HG03139 (cell line): Measurements from ENCODE around the gene SGIP1.
A peak's percentile ranks its signal among the peaks of the same experiment; 100 is the strongest.

Experiments
- ATAC-seq: cut with Tn5 transposase; IDR thresholded peaks from one replicate; pipeline ENCODE4 v1.9.1; 2021; ENCODE audit not compliant: unreplicated experiment

Gene SGIP1

DNA sequence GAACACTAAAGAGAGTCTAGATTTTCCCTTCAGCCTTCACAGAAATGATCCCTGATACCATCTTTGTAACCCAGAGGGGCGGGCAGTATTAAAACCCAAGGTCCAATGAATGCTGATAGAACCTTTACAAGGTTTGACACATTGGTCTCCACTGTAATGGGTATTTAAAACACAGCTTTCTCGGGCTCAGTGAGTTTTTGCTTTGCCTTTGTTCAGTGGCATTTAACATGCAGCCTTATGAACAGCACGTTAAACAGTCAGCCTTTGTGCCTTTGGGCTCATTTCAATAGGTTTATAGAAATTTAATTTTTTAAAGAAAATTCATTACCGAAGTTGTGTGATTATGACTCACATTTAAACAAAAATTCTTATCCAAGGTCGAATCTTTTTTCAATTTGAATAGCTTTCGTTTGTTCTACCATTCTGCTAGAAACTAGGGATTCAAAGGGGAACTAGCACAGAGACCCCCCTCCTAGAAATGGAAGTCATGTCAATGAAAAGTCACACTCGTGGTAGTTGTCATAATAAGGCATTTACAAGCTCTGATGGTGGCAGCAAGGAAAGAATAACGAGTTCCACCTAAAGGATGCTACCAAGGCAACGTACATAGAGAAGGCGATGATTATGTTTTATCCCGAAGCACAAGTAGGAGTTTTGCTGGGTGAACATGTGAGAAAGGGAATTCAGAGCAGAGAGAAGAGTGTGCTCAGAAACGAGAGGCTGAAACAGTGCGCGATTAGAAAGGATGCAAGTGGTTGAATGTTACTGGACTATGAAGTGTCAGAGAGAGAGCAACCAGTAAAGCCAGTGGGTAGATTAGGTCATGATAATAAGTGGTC lies 66.2 kb downstream of the SGIP1 start:
- ATAC-seq = no peak

DNA sequence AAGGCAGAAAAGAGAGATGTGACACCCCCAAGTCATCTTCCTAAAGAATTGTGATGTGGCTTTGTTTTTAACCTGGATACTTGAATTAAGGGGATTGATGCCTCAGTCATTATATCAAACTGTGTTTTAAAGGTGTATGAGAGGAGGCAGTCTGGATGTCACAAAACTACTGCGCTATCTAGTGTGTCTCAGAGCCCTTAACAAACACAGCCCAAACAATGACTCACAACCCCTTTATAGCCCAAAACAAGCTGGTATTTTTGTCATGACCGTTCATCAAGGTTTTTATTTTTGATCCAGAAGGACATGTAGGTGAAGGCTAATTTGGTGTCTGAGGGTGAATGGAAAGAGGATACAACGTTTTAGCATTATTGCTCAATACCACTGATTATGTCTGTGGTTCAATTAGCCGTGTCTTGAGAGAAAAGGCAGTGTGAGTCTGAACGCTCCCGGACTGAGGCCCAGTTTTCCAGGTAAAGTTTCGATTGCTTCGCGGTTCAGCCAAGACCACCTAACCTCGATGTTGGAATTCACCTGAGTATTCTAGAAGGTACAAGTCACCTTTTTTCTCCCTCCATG lies 71.6 kb downstream of the SGIP1 start:
- ATAC-seq = no peak

DNA sequence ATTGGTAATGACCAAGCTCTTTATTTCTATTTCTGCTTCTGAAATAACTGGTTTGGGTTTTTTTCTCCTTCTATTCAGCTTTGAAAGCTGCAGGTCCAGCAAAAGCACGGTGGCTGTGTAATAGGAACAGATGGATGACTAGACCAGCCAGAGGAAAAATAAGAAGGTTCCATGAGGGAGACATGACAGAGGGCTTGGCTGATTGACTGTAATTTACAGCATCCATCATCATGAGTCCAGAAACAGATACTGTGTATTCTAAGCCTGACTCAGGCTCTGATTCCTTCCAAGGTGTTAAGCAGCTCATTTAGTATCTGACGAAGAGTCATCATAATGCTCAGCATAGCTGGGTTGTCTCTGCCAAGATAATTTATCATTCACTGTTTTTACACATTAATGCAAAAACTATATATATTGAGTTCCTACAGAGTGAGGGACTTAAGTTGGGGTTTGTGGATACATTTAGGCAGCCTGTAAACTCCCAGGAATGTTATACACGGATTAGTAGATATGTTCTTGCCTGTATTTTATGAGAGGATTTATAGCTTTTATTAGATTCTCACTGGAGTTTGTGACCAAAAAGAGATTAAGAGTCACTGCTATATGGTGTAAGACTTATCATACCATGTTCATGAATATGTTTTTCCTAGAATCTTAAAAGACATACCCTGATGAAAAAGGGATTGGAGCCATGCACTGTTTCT lies 72.6 kb downstream of the SGIP1 start:
- no peak for ATAC-seq

DNA sequence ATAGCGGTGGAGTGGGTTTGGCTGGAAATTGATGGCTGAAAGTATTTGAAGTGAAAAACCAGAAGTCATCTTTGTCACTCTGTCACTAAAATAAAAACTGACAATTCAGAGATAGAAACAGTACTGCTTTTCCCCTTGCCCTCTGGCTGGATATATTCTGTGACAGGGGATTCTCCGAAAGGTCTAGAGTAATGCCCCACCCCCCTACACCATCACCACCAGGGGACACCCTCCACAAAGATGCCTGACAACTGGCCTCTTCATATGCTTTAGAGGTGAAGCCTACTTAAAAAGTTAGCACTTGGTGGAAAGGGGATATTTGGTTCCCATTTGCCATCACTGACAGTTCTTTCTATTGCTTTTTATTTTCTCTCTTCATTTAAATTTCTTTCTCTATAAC lies 73.5 kb downstream of the SGIP1 start:
- ATAC-seq = no peak

DNA sequence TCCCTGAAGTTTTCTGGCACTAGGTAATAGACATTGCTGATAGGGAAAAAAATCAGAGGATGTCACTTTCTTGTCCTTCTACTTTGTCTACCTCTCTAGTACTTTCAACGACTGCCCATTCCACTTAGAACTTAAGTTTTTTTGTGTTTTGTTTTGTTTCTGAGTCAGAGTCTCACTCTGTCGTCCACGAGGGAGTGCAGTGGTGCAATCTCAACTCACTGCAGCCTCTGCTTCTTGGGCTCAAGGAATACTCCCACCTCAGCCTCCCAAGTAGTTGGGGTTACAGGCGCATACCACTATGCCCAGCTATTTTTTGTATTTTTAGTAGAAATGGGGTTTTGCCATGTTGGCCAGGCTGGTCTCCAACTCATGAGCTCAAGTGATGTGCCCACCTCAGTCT lies 79.2 kb downstream of the SGIP1 start:
- no peak for ATAC-seq

DNA sequence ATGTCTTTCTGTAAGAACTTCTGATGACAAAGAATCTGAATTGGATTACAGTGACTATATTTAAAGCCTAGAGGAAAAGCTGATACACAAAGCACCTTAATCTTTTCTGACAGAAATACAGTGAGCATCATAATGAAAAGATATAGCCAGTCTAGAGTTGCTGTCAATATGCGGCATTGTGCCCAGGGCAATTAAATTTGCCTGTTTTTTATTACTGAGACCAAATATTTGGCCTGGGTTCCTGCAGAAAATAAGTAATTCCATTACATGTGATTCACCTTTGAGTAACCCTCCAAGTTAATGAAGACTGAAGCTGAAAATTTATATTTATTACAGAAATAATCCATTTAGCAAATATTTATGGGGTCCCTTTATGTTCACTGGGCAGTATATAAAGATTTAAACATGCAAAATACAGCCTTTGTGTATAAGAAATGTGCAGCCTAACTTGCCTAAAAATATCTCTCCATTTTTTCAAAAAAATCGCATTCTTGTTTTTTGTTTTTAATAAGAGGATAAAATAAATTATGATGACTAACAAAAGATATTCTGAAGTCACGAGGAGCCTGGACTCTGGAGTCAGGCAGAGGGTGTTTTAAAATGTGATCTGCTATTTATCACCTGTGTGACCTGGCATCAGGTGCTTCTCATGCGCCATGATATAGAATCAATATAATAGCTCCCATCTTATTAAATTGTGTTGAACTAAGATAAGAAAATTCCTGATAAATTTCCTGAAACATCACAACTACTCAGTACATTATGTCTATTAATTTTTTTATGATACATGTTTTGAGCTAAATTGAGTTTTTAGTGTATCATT lies 83.6 kb downstream of the SGIP1 start:
- ATAC-seq = no peak

DNA sequence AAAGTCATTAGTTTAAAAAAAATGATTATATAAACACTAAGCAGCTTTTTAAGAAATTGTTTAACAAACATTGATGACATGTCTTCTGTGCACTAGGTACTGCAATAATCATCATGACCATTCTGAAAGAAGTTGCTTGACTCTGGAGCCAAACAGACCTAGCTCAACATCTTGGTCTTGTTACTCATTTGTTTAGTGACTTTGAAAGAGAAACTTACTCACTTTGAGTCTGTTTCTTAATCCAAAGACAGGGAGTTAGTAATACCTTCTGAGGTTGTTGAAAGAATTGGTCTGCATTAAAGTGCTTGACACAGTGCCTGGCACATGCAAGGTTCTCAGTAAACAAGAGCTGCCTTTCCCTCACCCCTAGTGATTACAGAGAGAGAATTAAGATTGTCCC lies 84.4 kb downstream of the SGIP1 start:
- ATAC-seq = no peak

DNA sequence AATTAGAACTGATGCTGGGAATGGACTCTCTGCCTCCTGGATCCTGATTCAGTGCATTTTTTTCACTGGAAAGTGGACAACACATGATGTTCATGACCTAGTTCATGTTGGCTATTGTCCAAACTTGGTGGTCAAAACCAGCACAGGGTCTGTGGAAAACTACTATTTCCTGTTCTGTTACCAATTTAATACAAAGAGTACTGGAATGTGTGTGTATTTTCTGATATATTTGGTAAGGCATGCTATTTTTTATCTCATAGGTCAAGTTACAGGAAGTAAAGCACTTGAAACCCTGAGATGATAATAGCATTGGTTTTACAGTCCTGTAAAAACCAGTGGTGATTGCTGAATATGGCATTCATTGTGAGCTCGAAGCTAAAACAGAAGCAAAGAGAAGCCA lies 89.9 kb downstream of the SGIP1 start:
- ATAC-seq = no peak

DNA sequence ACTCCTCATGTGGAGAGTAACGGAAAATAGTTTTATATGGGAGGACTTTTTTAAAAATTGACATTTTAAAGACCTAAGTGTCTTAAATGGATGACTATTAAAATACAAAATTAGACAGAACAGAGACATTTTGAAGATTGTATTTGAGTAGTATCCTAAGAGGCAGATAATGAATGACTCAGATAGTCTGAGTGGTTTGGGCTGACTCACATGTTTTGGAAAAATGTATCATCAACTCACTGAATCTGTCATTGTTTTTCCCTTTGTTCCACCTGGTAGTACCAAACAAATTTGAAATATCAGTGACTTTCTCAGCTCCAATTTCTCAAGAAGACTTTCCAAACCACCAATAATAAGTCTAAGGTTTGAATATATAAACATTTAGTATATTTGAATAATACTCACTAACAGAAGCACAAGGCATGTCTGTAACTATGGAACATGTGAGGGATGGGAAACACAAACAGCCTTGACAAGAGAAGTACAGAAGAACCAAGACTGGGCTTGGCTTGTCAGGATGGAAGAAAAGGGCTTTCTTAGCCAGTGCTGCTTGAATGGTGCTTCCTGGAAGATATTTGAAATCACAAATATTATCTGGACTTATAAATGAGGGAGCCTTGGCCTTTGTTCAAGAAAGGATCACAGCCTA lies 90.6 kb downstream of the SGIP1 start:
- no peak for ATAC-seq

DNA sequence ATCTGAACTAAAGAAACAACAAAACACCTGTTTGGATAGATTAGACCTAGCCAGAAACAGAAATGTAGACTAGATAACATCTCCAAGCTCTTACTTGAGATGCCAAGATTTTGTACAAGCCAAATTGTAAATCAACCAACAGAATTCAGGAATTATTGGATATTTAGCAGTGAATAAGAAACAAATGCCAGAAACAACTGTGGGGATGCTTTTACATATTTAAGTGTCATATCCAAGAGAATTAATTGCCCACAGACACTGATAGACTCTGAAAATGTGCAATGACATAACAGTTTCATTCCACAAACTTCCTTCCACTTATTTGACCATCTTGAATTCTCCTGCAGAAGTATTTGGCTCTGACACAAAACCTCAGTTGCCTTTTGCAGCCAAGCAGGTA lies 92.3 kb downstream of the SGIP1 start:
- no peak for ATAC-seq

DNA sequence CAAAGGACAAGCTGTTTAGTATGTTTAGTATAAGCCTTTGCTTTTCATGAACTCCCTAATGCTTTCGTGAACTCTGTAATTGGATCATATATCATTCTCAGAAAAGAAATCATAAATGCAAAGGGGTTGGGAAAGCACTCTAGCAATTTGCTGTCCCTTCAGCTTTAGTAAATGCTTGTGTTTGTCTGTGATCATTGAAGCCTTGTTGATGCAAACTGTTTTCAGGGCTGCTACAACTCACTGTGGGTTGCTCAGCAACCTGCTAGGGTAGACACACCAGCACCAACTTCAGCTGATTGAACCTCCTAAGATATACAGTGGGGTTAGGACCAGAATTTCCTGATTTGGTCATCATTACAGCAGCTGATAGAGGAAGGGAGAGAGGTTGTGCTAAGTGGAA lies 95.0 kb downstream of the SGIP1 start:
- no peak for ATAC-seq

DNA sequence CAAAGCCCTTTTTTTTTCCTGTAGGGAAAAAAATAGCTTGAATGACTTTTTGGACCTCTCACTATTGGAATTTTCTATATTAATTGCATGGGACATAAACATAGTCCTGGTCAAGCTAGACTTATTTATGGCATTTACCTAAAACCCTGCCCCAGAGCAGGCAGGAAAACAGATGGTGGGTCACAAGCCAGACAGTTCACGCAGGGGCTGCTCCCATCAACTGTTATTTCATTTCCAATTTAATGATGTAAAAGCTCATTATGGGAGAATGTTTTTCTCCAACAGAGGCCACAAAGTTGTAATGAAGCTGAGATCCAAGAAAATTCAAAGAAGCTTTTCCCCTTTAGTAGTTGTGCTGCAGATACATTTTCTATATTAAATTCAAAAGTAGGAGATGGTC lies 99.2 kb downstream of the SGIP1 start:
- no peak for ATAC-seq

DNA sequence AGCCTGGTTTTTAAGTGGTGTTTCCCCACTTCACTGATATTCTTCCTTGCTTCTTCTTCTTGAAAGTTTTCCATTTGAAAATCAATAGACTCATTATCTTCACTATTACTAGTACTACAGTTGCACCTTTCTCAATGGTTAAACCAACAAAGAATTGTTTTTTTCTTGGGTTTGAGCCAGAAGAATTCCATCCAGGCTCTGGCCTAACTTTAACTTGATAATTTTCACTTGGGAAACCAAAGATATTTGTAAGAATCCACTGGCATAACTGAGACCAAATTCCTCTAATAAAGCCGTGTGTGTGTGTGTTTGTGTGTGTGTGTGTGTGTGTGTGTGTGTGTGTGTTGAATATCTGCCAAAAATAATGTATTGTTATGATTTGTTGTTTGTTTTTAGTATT lies 103.2 kb downstream of the SGIP1 start:
- ATAC-seq = no peak

DNA sequence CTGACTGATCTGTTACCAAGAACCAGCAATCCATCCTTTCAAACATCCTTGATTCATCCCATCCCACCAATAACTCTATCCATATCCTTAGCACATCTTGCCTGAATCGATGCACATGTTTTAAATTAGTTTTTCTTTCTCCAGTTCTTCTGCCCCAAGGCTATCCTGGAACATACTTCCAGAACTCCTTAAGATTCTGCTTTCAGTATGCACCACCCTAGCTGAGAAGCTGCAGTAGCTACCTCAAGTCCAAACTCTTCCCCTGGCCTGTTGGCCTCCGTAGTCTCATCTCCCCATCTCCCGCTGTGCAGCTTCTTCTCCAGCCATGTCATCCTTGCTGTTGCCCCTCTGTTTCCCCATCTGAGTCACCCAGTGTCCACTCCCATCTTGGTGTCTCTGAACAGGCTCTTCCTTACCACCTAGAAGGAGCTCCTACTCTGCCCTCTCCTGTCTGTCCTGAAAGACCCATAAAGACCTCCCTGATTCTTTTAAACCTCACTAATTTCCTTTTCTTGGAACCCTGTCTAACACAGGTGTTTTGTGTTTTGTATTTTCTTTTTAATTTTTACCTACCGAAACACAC lies 108.0 kb downstream of the SGIP1 start:
- ATAC-seq = no peak

DNA sequence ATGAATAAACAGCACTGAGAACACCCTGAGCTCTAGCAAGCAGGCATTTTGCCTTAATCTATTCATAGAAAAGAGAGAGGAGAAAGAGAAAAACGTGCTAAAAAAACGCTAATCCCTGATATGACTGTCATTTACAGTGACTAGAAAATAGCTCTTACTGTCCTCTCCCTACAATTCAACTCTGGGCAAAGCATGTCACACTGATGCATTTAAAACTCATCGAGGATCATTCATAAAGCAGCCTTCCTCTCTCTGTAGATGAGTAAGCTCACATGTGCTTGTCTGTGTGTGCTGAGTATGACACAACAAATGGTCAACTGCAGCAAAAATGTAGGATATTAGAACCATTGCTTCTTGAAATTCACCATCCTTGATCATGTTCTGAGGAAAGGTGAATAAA lies 109.0 kb downstream of the SGIP1 start:
- no peak for ATAC-seq

DNA sequence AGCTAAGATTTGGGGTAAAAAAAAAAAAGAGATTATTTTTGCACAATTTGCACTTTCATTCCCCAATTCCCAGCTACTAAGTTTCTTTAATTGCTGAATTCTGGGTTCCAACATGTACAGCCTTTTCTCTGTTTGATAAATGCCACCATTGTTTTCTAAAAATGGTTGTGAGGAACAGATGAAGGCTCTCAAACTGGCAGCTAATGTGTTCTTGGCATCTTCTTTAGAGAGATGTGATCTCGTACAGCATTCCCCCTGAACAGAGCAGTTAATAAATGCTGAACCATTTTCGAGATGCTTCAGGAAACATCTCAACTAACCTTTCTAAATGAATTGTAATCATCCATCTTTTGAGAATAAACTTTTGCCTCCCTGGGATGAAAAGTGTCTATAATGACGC lies 110.4 kb downstream of the SGIP1 start:
- no peak for ATAC-seq

DNA sequence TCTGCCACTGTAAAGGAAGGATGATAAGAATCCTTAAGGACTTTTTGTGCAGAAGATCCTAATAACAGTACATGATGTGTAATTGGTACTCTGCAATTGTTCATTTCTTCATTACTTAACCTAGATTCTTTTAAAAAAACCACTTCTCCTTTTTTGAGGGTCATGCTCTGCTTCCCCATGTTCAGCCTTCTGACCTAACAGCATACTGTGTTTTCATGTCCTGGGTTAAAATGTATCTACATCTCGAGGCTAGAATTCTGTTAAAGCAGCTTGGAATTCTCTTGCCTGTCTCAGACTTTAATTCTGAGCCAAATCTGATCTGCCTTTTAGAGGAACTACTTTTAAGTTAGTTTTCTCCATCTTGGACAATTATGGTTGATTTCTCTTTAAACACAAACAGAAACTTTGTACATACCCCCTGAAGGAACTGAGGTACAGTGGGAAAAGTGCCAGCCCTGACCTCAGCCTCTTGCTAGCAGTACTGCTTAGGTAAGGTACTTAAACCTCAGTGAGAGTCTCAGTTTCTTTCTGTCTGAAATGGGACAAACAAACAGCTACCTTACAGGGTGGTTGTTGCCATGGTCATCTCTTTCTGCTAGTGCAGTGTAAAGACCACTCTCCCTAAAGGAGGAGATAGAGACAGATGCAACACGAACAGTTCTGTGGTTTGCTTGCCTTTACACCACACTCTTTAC lies 115.1 kb downstream of the SGIP1 start:
- peak; percentile 78 for ATAC-seq

DNA sequence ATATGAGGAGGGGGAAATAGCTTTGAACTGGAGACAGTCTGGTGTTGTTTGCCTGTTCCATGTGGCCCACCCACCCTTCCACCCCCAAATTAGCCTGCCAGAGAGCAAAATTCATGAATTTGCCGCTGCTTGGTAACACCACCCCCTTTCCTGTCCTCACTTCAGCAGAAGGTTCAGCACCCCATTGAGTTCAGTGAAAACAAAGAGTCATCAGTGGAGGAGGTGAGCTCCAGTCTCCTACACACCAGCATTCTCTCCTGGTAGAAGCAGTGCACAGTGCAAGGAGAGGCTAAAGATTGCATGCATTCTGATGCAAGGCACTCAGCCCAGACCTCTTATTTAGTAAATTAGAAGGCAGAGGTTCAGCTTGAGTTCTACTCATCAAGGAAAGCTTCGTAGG lies 118.6 kb downstream of the SGIP1 start:
- no peak for ATAC-seq

DNA sequence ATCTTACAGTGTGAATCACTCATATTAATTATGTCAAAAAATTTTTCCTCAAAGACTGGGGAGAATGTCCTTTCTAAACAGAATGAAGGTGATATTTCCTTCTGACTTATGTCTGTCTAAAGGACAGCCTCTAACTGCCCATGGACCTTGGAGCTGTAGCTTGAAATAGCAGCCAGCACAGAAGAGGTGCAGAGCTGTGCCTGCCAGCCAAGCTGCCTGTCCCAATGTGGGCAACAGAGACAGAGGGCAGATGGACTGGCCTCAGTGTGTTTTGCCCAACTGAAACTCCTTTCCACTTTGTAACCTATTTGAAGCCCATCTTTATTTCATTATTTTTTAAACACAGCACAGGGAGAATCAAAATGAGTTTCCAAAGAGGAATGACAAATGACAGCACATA lies 120.7 kb downstream of the SGIP1 start:
- ATAC-seq = no peak

DNA sequence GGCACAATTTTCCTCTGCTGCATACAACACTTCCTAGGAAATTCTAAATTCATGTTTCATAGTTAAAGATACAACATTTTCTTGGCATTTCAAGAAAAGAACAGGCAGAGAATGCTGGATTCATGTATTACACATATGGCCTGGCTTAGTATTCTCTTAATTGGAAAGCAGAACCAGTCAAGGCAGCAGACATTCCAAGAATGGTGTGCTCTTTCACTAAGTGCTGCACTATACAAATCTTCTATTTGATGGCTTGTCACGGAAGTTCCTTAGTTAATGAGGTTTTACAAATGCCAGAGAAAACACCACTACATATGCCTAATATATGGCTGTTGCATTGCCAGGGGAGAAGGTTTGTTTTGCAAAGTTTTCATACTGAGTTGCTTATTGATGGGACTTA lies 137.5 kb downstream of the SGIP1 start:
- ATAC-seq = no peak
